BE2C (cell line): Measurements from ENCODE around the gene PATJ.

ENCODE experiments used
- DNase-seq: peaks from one replicate; pipeline ENCODE4 v3.0.0-alpha.2; 2020
- H3K27me3 ChIP-seq: fragments of 250-450 bp; sonication (Bioruptor Pico); 2 replicates; pipeline ENCODE4 v1.5.1; 2020; ENCODE audit warnings: mild to moderate bottlenecking
- H3K36me3 ChIP-seq: fragments of 250-450 bp; sonication (Bioruptor Pico); 2 replicates; pipeline ENCODE4 v1.5.1; 2020; ENCODE audit warnings: mild to moderate bottlenecking
- H3K4me1 ChIP-seq: fragments of 250-450 bp; sonication (Bioruptor Pico); 2 replicates; pipeline ENCODE4 v1.5.1; 2020
- H3K4me3 ChIP-seq: 2 replicates; pipeline ENCODE4 v1.5.1; 2011; ENCODE audit warnings: low read depth, low read length
- H3K9me3 ChIP-seq: fragments of 250-450 bp; sonication (Bioruptor Pico); 2 replicates; pipeline ENCODE4 v1.5.1; 2020
- TF ChIP-seq, protein P1 (sequence below): IDR thresholded peaks from 2 replicates; pipeline ENCODE4 v1.5.1; 2012; ENCODE audit warnings: mild to moderate bottlenecking, low read depth, low read length

Gene PATJ

DNA sequence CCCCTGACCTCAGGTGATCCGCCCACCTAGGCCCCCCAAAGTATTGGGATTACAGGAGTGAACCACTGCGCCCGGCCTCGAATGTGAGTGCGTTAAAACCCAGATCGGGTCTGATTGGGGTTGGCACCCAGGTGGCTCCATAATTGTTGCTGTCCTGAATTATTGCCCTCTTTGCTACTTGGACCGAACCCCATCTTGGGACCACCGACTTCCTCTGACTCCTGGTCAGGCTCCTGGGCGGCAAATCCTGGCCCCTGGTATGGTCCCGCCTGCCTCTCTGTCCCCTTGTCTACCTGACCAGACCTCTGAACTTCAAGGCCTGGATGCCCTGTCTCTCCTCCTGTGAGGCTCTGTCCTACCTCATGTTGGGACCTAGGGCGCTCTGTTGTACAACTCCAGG lies 485.2 kb downstream of the PATJ start:
- Histone ChIP-seq H3K4me1 (no peaks in the 10 kb centered on the region; the same call in 1 of the 2 replicates), H3K36me3 (no peaks in the 10 kb centered on the region), H3K27me3 (no peaks in the 10 kb centered on the region), H3K4me3 (no peak overlapping the region), H3K9me3 (no peaks in the 10 kb centered on the region)
- TF ChIP-seq, protein P1, sequence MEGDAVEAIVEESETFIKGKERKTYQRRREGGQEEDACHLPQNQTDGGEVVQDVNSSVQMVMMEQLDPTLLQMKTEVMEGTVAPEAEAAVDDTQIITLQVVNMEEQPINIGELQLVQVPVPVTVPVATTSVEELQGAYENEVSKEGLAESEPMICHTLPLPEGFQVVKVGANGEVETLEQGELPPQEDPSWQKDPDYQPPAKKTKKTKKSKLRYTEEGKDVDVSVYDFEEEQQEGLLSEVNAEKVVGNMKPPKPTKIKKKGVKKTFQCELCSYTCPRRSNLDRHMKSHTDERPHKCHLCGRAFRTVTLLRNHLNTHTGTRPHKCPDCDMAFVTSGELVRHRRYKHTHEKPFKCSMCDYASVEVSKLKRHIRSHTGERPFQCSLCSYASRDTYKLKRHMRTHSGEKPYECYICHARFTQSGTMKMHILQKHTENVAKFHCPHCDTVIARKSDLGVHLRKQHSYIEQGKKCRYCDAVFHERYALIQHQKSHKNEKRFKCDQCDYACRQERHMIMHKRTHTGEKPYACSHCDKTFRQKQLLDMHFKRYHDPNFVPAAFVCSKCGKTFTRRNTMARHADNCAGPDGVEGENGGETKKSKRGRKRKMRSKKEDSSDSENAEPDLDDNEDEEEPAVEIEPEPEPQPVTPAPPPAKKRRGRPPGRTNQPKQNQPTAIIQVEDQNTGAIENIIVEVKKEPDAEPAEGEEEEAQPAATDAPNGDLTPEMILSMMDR, result no peak
- no peak for DNase-seq
